Keratinocyte (primary cell): ENCODE measurements around the gene IGFBP4. TPM values are rescaled to one million over a fixed set of nuclear protein-coding genes. Genes with fewer than 3 reads are reported as not detected.

ENCODE experiments used
- DNase-seq: peaks from one replicate; pipeline ENCODE4 v3.0.0-alpha.2; 2011; ENCODE audit warnings: low read depth, missing footprints, low spot score
- FAIRE-seq: peaks from 2 replicates; lab custom pipeline; 2011; peaks lifted over from hg19 to GRCh38; lab: Jason Lieb, UNC
- H2AFZ ChIP-seq: 2 replicates; pipeline ENCODE4 v1.6.0; 2012; ENCODE audit warnings: low read length, control low read depth, inconsistent platforms; ENCODE audit not compliant: control insufficient read depth
- H3K27ac ChIP-seq: 2 replicates; pipeline ENCODE4 v1.5.1; 2011; ENCODE audit warnings: low read length; ENCODE audit not compliant: control insufficient read depth, insufficient read depth
- H3K27me3 ChIP-seq: 3 replicates; pipeline ENCODE4 v1.6.0; 2011; ENCODE audit warnings: low read length; ENCODE audit not compliant: control insufficient read depth, insufficient read depth; ENCODE audit errors: extremely low read depth
- H3K36me3 ChIP-seq, 2 experiments: 2 replicates in 1 of 2; 3 replicates in 1 of 2; pipeline ENCODE4 v1.5.1; 2011; ENCODE audit warnings: low read length in 2 of 2, mild to moderate bottlenecking in 1 of 2; ENCODE audit not compliant: control insufficient read depth in 2 of 2, insufficient read depth in 2 of 2; ENCODE audit errors: extremely low read depth in 1 of 2
- H3K4me1 ChIP-seq: 3 replicates; pipeline ENCODE4 v1.5.1; 2011; ENCODE audit warnings: low read length; ENCODE audit not compliant: control insufficient read depth, insufficient read depth; ENCODE audit errors: extremely low read depth
- H3K4me2 ChIP-seq: 3 replicates; pipeline ENCODE4 v1.6.0; 2011; ENCODE audit warnings: low read depth, low read length; ENCODE audit not compliant: control insufficient read depth, insufficient read depth; ENCODE audit errors: extremely low read depth
- H3K4me3 ChIP-seq, 3 experiments: fragments of 200-600 bp in 1 of 3; sonication (generic) in 1 of 3; 2 replicates in 2 of 3; 3 replicates in 1 of 3; pipeline ENCODE4 v1.5.1; 2011 to 2016; ENCODE audit warnings: low read length in 3 of 3, mild to moderate bottlenecking in 3 of 3, control low read depth in 2 of 3, inconsistent platforms in 1 of 3, low read depth in 1 of 3, mixed read lengths in 1 of 3, mixed run types in 1 of 3, moderate library complexity in 1 of 3; ENCODE audit not compliant: control insufficient read depth in 2 of 3, insufficient read depth in 2 of 3; ENCODE audit errors: extremely low read depth in 1 of 3
- H3K79me2 ChIP-seq: 2 replicates; pipeline ENCODE4 v1.6.0; 2012; ENCODE audit warnings: low read length; ENCODE audit not compliant: control insufficient read depth, insufficient read depth
- H3K9ac ChIP-seq: 3 replicates; pipeline ENCODE4 v1.6.0; 2011; ENCODE audit warnings: low read length; ENCODE audit not compliant: control insufficient read depth, insufficient read depth; ENCODE audit errors: extremely low read depth
- H3K9me1 ChIP-seq: 3 replicates; pipeline ENCODE4 v1.6.0; 2011; ENCODE audit warnings: low read length; ENCODE audit not compliant: control insufficient read depth, insufficient read depth; ENCODE audit errors: extremely low read depth
- H3K9me3 ChIP-seq: 2 replicates; pipeline ENCODE4 v1.5.1; 2012; ENCODE audit warnings: low read depth, low read length; ENCODE audit not compliant: control insufficient read depth
- H4K20me1 ChIP-seq: 3 replicates; pipeline ENCODE4 v1.6.0; 2011; ENCODE audit warnings: low read length; ENCODE audit not compliant: control insufficient read depth, insufficient read depth; ENCODE audit errors: extremely low read depth
- CTCF ChIP-seq, 3 experiments: IDR thresholded peaks in 1 of 3; conservative IDR thresholded peaks in 1 of 3; optimal IDR thresholded peaks in 1 of 3; 2 replicates in 2 of 3; 3 replicates in 1 of 3; pipeline versions ENCODE3 to v1.5.1; 2011; ENCODE audit warnings: low read length in 3 of 3, mild to moderate bottlenecking in 3 of 3, moderate library complexity in 2 of 3, control low read depth in 1 of 3, inconsistent platforms in 1 of 3; ENCODE audit not compliant: insufficient read depth in 2 of 3; ENCODE audit errors: extremely low read depth in 1 of 3
- EZH2 ChIP-seq: IDR thresholded peaks from one replicate; pipeline ENCODE4 v1.6.1; 2012; ENCODE audit warnings: inconsistent platforms, mild to moderate bottlenecking, low read length, moderate library complexity
- dilution Hi-C: fragments of 300-500 bp; cut with MboI; formaldehyde crosslinking; loops from one replicate; pipeline ENCODE4 v1.7.0; 2020; ENCODE audit warnings: low sequenced_read_pairs; ENCODE audit not compliant: extremely low pct_ligation_motif_present
- polyA plus RNA-seq, 5 experiments: library from polyadenylated mRNA; depleted of rRNA in 3 of 5; stranded (reverse) in 3 of 5; stranded (forward) in 1 of 5; unstranded in 1 of 5; fragments of >200 nt; gene quantifications; 1 replicate in 1 of 5; 2 replicates in 3 of 5; 3 replicates in 1 of 5; pipeline versions ENCODE4 v1.2.1 to v1.2.3, GENCODE V29; 2011 to 2012; ENCODE audit warnings: missing spikeins in 2 of 5, low read depth in 1 of 5, low replicate concordance in 1 of 5

Gene IGFBP4
- polyA plus RNA-seq, 1 donor (not counting 4 experiments of a cell fraction or from before 2014, with no cell fraction given): 6.0 TPM

- Histone ChIP-seq H3K9ac (no peak overlapping the region), H3K27ac (no peak overlapping the region), H3K79me2 (no peaks in the 10 kb centered on the region), H2AFZ (no peak overlapping the region), H3K9me1 (no peaks in the 10 kb centered on the region), H3K9me3 (no peaks in the 10 kb centered on the region), H3K4me3 (no peak overlapping the region), H4K20me1 (no peaks in the 10 kb centered on the region), H3K27me3 (peaks cover 33% of the 10 kb centered on the region), H3K4me1 (peaks cover 17% of the 10 kb centered on the region), H3K36me3 (no peaks in the 10 kb centered on the region), H3K4me2 (no peak overlapping the region)
- no peak for FAIRE-seq
- no peak for TF ChIP-seq CTCF (optimal IDR thresholded peaks at IDR 0.05 in 1 of 3, IDR thresholded peaks at IDR 0.05 in 1 of 3, conservative IDR thresholded peaks at IDR 0.05 in 1 of 3; ENCODE audit: extremely low read depth in 1 of 3, insufficient read depth in 2 of 3, low read length in 3 of 3)
- no peak for TF ChIP-seq EZH2
- dilution Hi-C loops: no loop called here
- no peak for DNase-seq
These were observed 8.2 kb downstream of the IGFBP4 start for GRCh38 chr17:40451420-40451819.

GRCh38 chr17:40452216-40452787, 9.1 kb downstream of the IGFBP4 start:
- dilution Hi-C loops: no loop called here
- Histone ChIP-seq H3K27me3 (peaks cover 27% of the 10 kb centered on the region), H3K27ac (no peak overlapping the region), H2AFZ (no peak overlapping the region), H4K20me1 (no peaks in the 10 kb centered on the region), H3K79me2 (no peaks in the 10 kb centered on the region), H3K4me3 (no peak overlapping the region), H3K4me1 (peaks cover 17% of the 10 kb centered on the region), H3K4me2 (no peak overlapping the region), H3K9me3 (no peaks in the 10 kb centered on the region), H3K9me1 (no peaks in the 10 kb centered on the region), H3K9ac (no peak overlapping the region), H3K36me3 (no peaks in the 10 kb centered on the region)
- TF ChIP-seq EZH2 (no peak), CTCF (optimal IDR thresholded peaks at IDR 0.05 in 1 of 3, IDR thresholded peaks at IDR 0.05 in 1 of 3, conservative IDR thresholded peaks at IDR 0.05 in 1 of 3; ENCODE audit: extremely low read depth in 1 of 3, insufficient read depth in 2 of 3, low read length in 3 of 3) (no peak)
- FAIRE-seq (no peak), DNase-seq (no peak)
